SK-N-SH (cell line): ENCODE measurements around the gene NBEA.

ENCODE experiments used
- CTCF ChIP-seq: fragments of 200-600 bp; sonication (generic); IDR thresholded peaks from 2 replicates; pipeline ENCODE4 v1.6.1; 2017; ENCODE audit warnings: antibody characterized with exemption, mild to moderate bottlenecking, moderate library complexity
- EP300 ChIP-seq, 2 experiments: IDR thresholded peaks; 2 replicates each; pipeline versions ENCODE4 v1.4.0 to v1.6.1; 2012; ENCODE audit warnings: borderline replicate concordance in 1 of 2, low read depth in 1 of 2, low read length in 1 of 2
- EZH2phosphoT487 ChIP-seq: fragments of 200-600 bp; sonication (generic); IDR thresholded peaks from 2 replicates; pipeline ENCODE4 v1.6.1; 2017; ENCODE audit warnings: low read depth, mixed run types, mild to moderate bottlenecking, antibody characterized with exemption, moderate library complexity, borderline replicate concordance
- FOXM1 ChIP-seq: IDR thresholded peaks from 2 replicates; pipeline ENCODE4 v1.4.0; 2012; ENCODE audit warnings: low read depth, mild to moderate bottlenecking
- MEF2A ChIP-seq: IDR thresholded peaks from 2 replicates; pipeline ENCODE4 v1.4.0; 2012; ENCODE audit warnings: low read depth, borderline replicate concordance
- RFX5 ChIP-seq: IDR thresholded peaks from 2 replicates; pipeline ENCODE4 v1.6.1; 2012; ENCODE audit warnings: mild to moderate bottlenecking, improper control_type of control experiment, low read length
- SIN3A ChIP-seq: IDR thresholded peaks from 2 replicates; pipeline ENCODE4 v1.6.1; 2012; ENCODE audit warnings: low read depth, mild to moderate bottlenecking, low read length, moderate library complexity, borderline replicate concordance
- TAF1 ChIP-seq: IDR thresholded peaks from 2 replicates; pipeline ENCODE4 v1.6.1; 2012; ENCODE audit warnings: low read depth, mild to moderate bottlenecking, low read length, moderate library complexity, borderline replicate concordance
- ZBTB33 ChIP-seq: IDR thresholded peaks from 2 replicates; pipeline ENCODE4 v1.4.0; 2012; ENCODE audit warnings: low read depth, borderline replicate concordance

- TF ChIP-seq CTCF (no peak), EP300 (IDR thresholded peaks at IDR 0.05; ENCODE audit: borderline replicate concordance in 1 of 2, low read depth in 1 of 2, low read length in 1 of 2) (no peak), ZBTB33 (no peak), RFX5 (no peak), FOXM1 (no peak), TAF1 (no peak), EZH2phosphoT487 (no peak), MEF2A (no peak), SIN3A (no peak)
These were observed 391.1 kb downstream of the NBEA start for GRCh38 chr13:35333157-35333556.
